ENCODE measurements around the gene FOXO3. TPM values are rescaled to one million over a fixed set of nuclear protein-coding genes. Genes with fewer than 3 reads are reported as not detected.

Gene FOXO3
- total and polyA plus RNA-seq, 2 donors (not counting 3 experiments of a cell fraction or from before 2014, with no cell fraction given) = 14.4 to 16.9 TPM

DNA sequence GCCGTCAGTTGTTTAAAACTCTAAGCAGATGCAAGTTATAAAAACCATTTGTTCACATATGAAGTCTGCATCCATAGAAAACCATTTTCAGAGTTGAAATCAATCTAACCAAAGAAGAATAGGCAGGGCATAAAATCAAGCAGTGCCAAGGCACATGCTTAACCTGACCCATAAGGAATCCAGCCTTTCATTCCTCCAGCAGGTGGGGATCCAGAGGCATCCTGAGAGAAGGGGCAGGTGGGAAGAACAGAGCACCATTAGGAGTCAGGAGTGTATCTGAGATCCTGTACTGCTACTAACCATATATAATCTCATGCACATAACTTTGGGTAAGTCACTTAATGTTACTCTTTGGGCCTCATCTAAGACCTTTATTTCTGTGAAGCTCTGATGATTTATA, 29.4 kb upstream of the FOXO3 start:
- Histone ChIP-seq H3K4me1 (ENCODE audit: control insufficient read depth, extremely low read depth, insufficient read depth, low read length) (no peaks in the 10 kb centered on the region), H3K4me3 (replicated peaks in 1 of 3; ENCODE audit: insufficient read depth in 1 of 3, low read depth in 1 of 3, low read length in 3 of 3) (no peak overlapping the region), H4K20me1 (replicated peaks; ENCODE audit: control insufficient read depth, extremely low read depth, insufficient read depth, low read length) (no peaks in the 10 kb centered on the region), H3K9me3 (replicated peaks; ENCODE audit: control insufficient read depth, insufficient read depth, low read length) (no peaks in the 10 kb centered on the region), H3K79me2 (ENCODE audit: control insufficient read depth, insufficient read depth, low read length) (no peaks in the 10 kb centered on the region), H2AFZ (ENCODE audit: low read depth, low read length) (no peak overlapping the region), H3K9ac (replicated peaks; ENCODE audit: extremely low read depth, insufficient read depth, low read length) (no peak overlapping the region), H3K36me3 (ENCODE audit: control insufficient read depth in 2 of 2, extremely low read depth in 1 of 2, insufficient read depth in 2 of 2, low read length in 2 of 2) (no peaks in the 10 kb centered on the region), H3K4me2 (ENCODE audit: insufficient read depth, low read length) (no peak overlapping the region), H3K27ac (ENCODE audit: insufficient read depth, low read depth, low read length) (no peak overlapping the region), H3K9me1 (replicated peaks; ENCODE audit: control insufficient read depth, extremely low read depth, insufficient read depth, low read length) (no peaks in the 10 kb centered on the region), H3K27me3 (ENCODE audit: control insufficient read depth in 2 of 2, insufficient read depth in 2 of 2, low read length in 2 of 2) (peaks cover 0 to 4% of the 10 kb centered on the region in 2 experiments)
- ChIA-PET CTCF (interaction anchor here (1.3 to 2.6 kb wide), 3 partner anchors 11 to 554 kb away, joined by 3 to 9 read pairs (median 3); no protein-coding TSS in a partner anchor), POLR2A (no interaction called here)
- dilution Hi-C loops (cut with MboI; ENCODE audit: extremely low pct_ligation_motif_present, low sequenced_read_pairs) = no loop called here
- TF ChIP-seq MYC (IDR thresholded peaks at IDR 0.05; ENCODE audit: low read depth, low read length) = no peak
- TF ChIP-seq FOS (IDR thresholded peaks at IDR 0.05; ENCODE audit: borderline replicate concordance, insufficient read depth, low read length) = no peak
- TF ChIP-seq EZH2 (IDR thresholded peaks at IDR 0.05; ENCODE audit: borderline replicate concordance, low read depth, low read length, severe bottlenecking) = no peak
- TF ChIP-seq POLR2AphosphoS5 (IDR thresholded peaks at IDR 0.05; ENCODE audit: insufficient read depth, low read depth, low read length) = no peak
- TF ChIP-seq, protein P1, sequence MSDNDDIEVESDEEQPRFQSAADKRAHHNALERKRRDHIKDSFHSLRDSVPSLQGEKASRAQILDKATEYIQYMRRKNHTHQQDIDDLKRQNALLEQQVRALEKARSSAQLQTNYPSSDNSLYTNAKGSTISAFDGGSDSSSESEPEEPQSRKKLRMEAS (IDR thresholded peaks at IDR 0.05; ENCODE audit: insufficient read depth, insufficient read length) = no peak
- TF ChIP-seq JUN (IDR thresholded peaks at IDR 0.05; ENCODE audit: borderline replicate concordance, insufficient read depth, insufficient read length, low read depth) = no peak
- TF ChIP-seq GATA2 (IDR thresholded peaks at IDR 0.05; ENCODE audit: insufficient read depth, insufficient read length, low read depth, low read length) = no peak
- no peak for TF ChIP-seq POLR2A (IDR thresholded peaks at IDR 0.05; ENCODE audit: low read depth, low read length)
- no TSS peak for BruUV-seq (replicated peaks)
- intact Hi-C loops (cut with micrococcal nuclease) = no loop called here
- FAIRE-seq = no peak
- no peak for DNase-seq (ENCODE audit: low read depth, low spot score)
